HS-27A (cell line): Measurements from ENCODE around the gene ABCC4.

ENCODE experiments used
- DNase-seq: peaks from one replicate; pipeline ENCODE4 v3.0.0-alpha.2; 2012; ENCODE audit warnings: low read depth, missing footprints

The ABCC4 gene

GRCh38 chr13:95044452-95045205 lies 256.6 kb downstream of the ABCC4 start:
- DNase-seq = no peak

- no peak for DNase-seq
Observed at GRCh38 chr13:95039415-95039814, 261.8 kb downstream of the ABCC4 start.

GRCh38 chr13:95038949-95039348 lies 262.3 kb downstream of the ABCC4 start:
- no peak for DNase-seq

- DNase-seq = no peak
Observed at GRCh38 chr13:95035311-95036109, 265.7 kb downstream of the ABCC4 start.

- DNase-seq = no peak
Observed at GRCh38 chr13:95033890-95034289, 267.4 kb downstream of the ABCC4 start.

GRCh38 chr13:95032121-95032520 lies 269.1 kb downstream of the ABCC4 start:
- DNase-seq = no peak

GRCh38 chr13:95030821-95031343 lies 270.4 kb downstream of the ABCC4 start:
- DNase-seq = no peak

GRCh38 chr13:95027638-95028037 lies 273.6 kb downstream of the ABCC4 start:
- no peak for DNase-seq

GRCh38 chr13:95025116-95025515 lies 276.1 kb downstream of the ABCC4 start:
- no peak for DNase-seq

- DNase-seq = no peak
Observed at GRCh38 chr13:95023405-95023804, 277.8 kb downstream of the ABCC4 start.

- no peak for DNase-seq
Observed at GRCh38 chr13:95020298-95020987, 280.8 kb downstream of the ABCC4 start.

- no peak for DNase-seq
Observed at GRCh38 chr13:95019886-95020285, 281.4 kb downstream of the ABCC4 start.

GRCh38 chr13:95007322-95007721 lies 293.9 kb downstream of the ABCC4 start:
- no peak for DNase-seq

GRCh38 chr13:95005300-95005699 lies 296.0 kb downstream of the ABCC4 start:
- no peak for DNase-seq

- DNase-seq = no peak
Observed at GRCh38 chr13:95003019-95003813, 298.0 kb downstream of the ABCC4 start.

GRCh38 chr13:95002126-95002525 lies 299.1 kb downstream of the ABCC4 start:
- no peak for DNase-seq

GRCh38 chr13:94999871-95000270 lies 301.4 kb downstream of the ABCC4 start:
- no peak for DNase-seq

- no peak for DNase-seq
Observed at GRCh38 chr13:94997126-94997525, 304.1 kb downstream of the ABCC4 start.

- DNase-seq = no peak
Observed at GRCh38 chr13:94996445-94996844, 304.8 kb downstream of the ABCC4 start.

GRCh38 chr13:94994506-94994905 lies 306.7 kb downstream of the ABCC4 start:
- DNase-seq = no peak

GRCh38 chr13:94993616-94994015 lies 307.6 kb downstream of the ABCC4 start:
- no peak for DNase-seq
